Measurements from ENCODE around the gene STYXL1.
"Not testable (repeated sequence)": the region's sequence is repeated elsewhere in the genome, so short reads cannot be mapped to it uniquely, and the experiment has no call there.

DNA sequence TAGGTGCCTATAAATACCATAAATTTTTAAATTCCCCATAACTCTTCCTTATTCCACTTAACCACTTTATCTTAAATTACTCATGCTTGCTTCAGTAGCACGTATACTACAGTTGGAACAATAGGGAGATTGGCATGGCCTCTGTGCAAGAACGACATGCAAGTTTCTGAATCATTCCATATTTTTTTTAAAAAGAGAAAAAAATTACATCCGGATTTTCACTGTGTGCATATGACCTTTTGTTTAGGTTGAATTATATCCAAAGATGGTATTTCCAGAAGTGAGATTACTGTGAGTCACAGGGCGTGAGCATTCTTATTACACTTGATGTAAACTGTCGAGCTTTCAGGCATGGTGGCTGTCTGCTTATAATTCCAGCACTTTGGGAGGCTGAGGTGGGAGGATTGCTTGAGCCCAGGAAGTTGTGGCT, 39.6 kb upstream of the STYXL1 start:
- not testable (repeated sequence) for TF ChIP-seq CTCF, EZH2 (IDR thresholded peaks at IDR 0.05)

All from neural progenitor cell (in vitro differentiated cells).